Testis (tissue), 3 donors: ENCODE results near the gene DIDO1. TPM values are rescaled to one million over a fixed set of nuclear protein-coding genes. Genes with fewer than 3 reads are reported as not detected.

Experiments
- DNase-seq: peaks from one replicate; pipeline ENCODE4 v3.0.0-alpha.2; 2019
- H3K27ac ChIP-seq, 2 donors: fragments of 200-600 bp; sonication (generic); one replicate each; pipeline ENCODE4 v1.5.1; 2019
- H3K27me3 ChIP-seq: fragments of 200-600 bp; sonication (generic); one replicate; pipeline ENCODE4 v1.5.1; 2019
- H3K36me3 ChIP-seq: fragments of 200-600 bp; sonication (generic); one replicate; pipeline ENCODE4 v1.5.1; 2017; ENCODE audit warnings: low read depth; ENCODE audit errors: missing control alignments
- H3K4me1 ChIP-seq: fragments of 200-600 bp; sonication (generic); one replicate; pipeline ENCODE4 v1.5.1; 2019
- H3K4me3 ChIP-seq, 2 donors: fragments of 200-600 bp; sonication (generic); one replicate each; pipeline ENCODE4 v1.5.1; 2017 to 2019
- H3K9me3 ChIP-seq: fragments of 200-600 bp; sonication (generic); one replicate; pipeline ENCODE4 v1.5.1; 2017
- CTCF ChIP-seq, 3 experiments: fragments of 450-650 bp in 2 of 3; fragments of 200-600 bp in 1 of 3; sonication (generic) in 1 of 3; IDR thresholded peaks; one replicate each; pipeline ENCODE4 v1.5.1; 2016 to 2019; ENCODE audit warnings: antibody characterized with exemption in 3 of 3, mild to moderate bottlenecking in 2 of 3, moderate library complexity in 1 of 3
- POLR2A ChIP-seq: fragments of 450-650 bp; IDR thresholded peaks from one replicate; pipeline ENCODE4 v1.6.1; 2017; ENCODE audit warnings: antibody characterized with exemption, mild to moderate bottlenecking, moderate library complexity
- WGBS, 2 donors: methylation state at CpG; one replicate each; pipeline ENCODE4 v1.1.5; 2018; 5-methylcytosine and 5-hydroxymethylcytosine counted together
- intact Hi-C: fragments of 100-400 bp; cut with DNase I; formaldehyde crosslinking; loops from one replicate; pipeline ENCODE4 v1.15.1; 2023; ENCODE audit warnings: low total_unique reads
- polyA plus RNA-seq: library from polyadenylated mRNA; stranded (reverse); fragments of 350-450 nt; fragmentation: Illumina TruSeq; extraction: RNeasy Lipid Tissue Mini Kit (QIAGEN cat#74804); gene quantifications from one replicate; pipeline ENCODE4 v1.2.3, GENCODE V29; 2014; ENCODE audit warnings: low read depth, low replicate concordance; ENCODE audit not compliant: insufficient read depth
- total RNA-seq, 2 donors: library from RNA; depleted of rRNA; stranded (reverse); fragments of >200 nt; gene quantifications; one replicate each; pipeline ENCODE4 v1.2.3, GENCODE V29; 2016

Gene DIDO1
- total and polyA plus RNA-seq, 3 donors from 2014 or later, result 50.5 to 99.7 (median 98.6) TPM

- DNase-seq, result no peak
- WGBS, 2 donors, result 92 to 96% methylated on average over 5 to 8 of the region's 8 CpGs
- no peaks in the 10 kb centered on the region for H3K27me3 ChIP-seq
- no peaks in the 10 kb centered on the region for H3K9me3 ChIP-seq
- intact Hi-C loops, result no loop called here
- no peak overlapping the region for H3K4me3 ChIP-seq
- H3K4me1 ChIP-seq, result peaks cover 40% of the 10 kb centered on the region
- no peak for TF ChIP-seq POLR2A
- TF ChIP-seq CTCF (IDR thresholded peaks at IDR 0.05), result no peak
- H3K27ac ChIP-seq, result no peak overlapping the region
- no peaks in the 10 kb centered on the region for H3K36me3 ChIP-seq
Observed at GRCh38 chr20:62951896-62952372, 25.6 kb upstream of the DIDO1 start.

- no peak overlapping the region for H3K27ac ChIP-seq
- no peak for TF ChIP-seq POLR2A
- no peak for TF ChIP-seq CTCF (IDR thresholded peaks at IDR 0.05)
- no peak overlapping the region for H3K4me3 ChIP-seq
- no peaks in the 10 kb centered on the region for H3K27me3 ChIP-seq
- DNase-seq, result no peak
- 89 to 99% methylated on average over 7 to 11 of the region's 11 CpGs for WGBS, 2 donors
- no peaks in the 10 kb centered on the region for H3K36me3 ChIP-seq
- no peaks in the 10 kb centered on the region for H3K9me3 ChIP-seq
- peaks cover 42% of the 10 kb centered on the region for H3K4me1 ChIP-seq
- intact Hi-C loops, result no loop called here
Observed at GRCh38 chr20:62951143-62951895, 25.0 kb upstream of the DIDO1 start.

GRCh38 chr20:62950741-62951140 lies 24.4 kb upstream of the DIDO1 start:
- Histone ChIP-seq H3K36me3 (no peaks in the 10 kb centered on the region), H3K27ac (no peak overlapping the region), H3K4me3 (no peak overlapping the region), H3K4me1 (peaks cover 41% of the 10 kb centered on the region), H3K27me3 (no peaks in the 10 kb centered on the region), H3K9me3 (no peaks in the 10 kb centered on the region)
- TF ChIP-seq POLR2A (no peak), CTCF (IDR thresholded peaks at IDR 0.05) (no peak)
- intact Hi-C loops, result no loop called here
- DNase-seq, result no peak
- 90 to 96% methylated on average over 5 to 8 of the region's 8 CpGs for WGBS, 2 donors

- Histone ChIP-seq H3K4me3 (no peak overlapping the region), H3K27me3 (no peaks in the 10 kb centered on the region), H3K9me3 (no peaks in the 10 kb centered on the region), H3K36me3 (no peaks in the 10 kb centered on the region), H3K4me1 (peaks cover 37% of the 10 kb centered on the region), H3K27ac (no peak overlapping the region)
- no peak for DNase-seq
- intact Hi-C loops, result no loop called here
- 95 to 96% methylated on average over 12 of the region's 12 CpGs for WGBS, 2 donors
- TF ChIP-seq POLR2A, result no peak
- no peak for TF ChIP-seq CTCF (IDR thresholded peaks at IDR 0.05)
Observed at GRCh38 chr20:62949962-62950361, 23.7 kb upstream of the DIDO1 start.
